ENCODE data around the gene DLST.

The DLST gene

GRCh38 chr14:74893614-74894091, 11.9 kb downstream of the DLST start:
- no peak for DNase-seq (ENCODE audit: low read depth in 2 of 3, low spot score in 1 of 3)

- no peak for DNase-seq (ENCODE audit: low read depth in 2 of 3, low spot score in 1 of 3)
These were observed 14.7 kb downstream of the DLST start for GRCh38 chr14:74896400-74896799.

GRCh38 chr14:74897642-74898041, 15.9 kb downstream of the DLST start:
- DNase-seq (ENCODE audit: low read depth in 2 of 3, low spot score in 1 of 3): no peak

- no peak for DNase-seq (ENCODE audit: low read depth in 2 of 3, low spot score in 1 of 3)
These were observed 16.4 kb downstream of the DLST start for GRCh38 chr14:74898083-74898482.

GRCh38 chr14:74898694-74899093, 17.0 kb downstream of the DLST start:
- no peak for DNase-seq (ENCODE audit: low read depth in 2 of 3, low spot score in 1 of 3)

- DNase-seq (ENCODE audit: low read depth in 2 of 3, low spot score in 1 of 3): no peak
These were observed 21.4 kb downstream of the DLST start for GRCh38 chr14:74902941-74903705.

- no peak for DNase-seq (ENCODE audit: low read depth in 2 of 3, low spot score in 1 of 3)
These were observed 23.2 kb downstream of the DLST start for GRCh38 chr14:74904635-74905503.

- peak; percentile 60 to 85 (median 75) for DNase-seq (ENCODE audit: low read depth in 2 of 3, low spot score in 1 of 3)
These were observed 24.0 kb downstream of the DLST start for GRCh38 chr14:74905595-74906142.

GRCh38 chr14:74906925-74907521, 25.3 kb downstream of the DLST start:
- no peak for DNase-seq (ENCODE audit: low read depth in 2 of 3, low spot score in 1 of 3)

- no peak for DNase-seq (ENCODE audit: low read depth in 2 of 3, low spot score in 1 of 3)
These were observed 26.0 kb downstream of the DLST start for GRCh38 chr14:74907744-74908143.

- DNase-seq (ENCODE audit: low read depth in 2 of 3, low spot score in 1 of 3): no peak
These were observed 27.2 kb downstream of the DLST start for GRCh38 chr14:74908861-74909341.

- DNase-seq (ENCODE audit: low read depth in 2 of 3, low spot score in 1 of 3): no peak
These were observed 27.8 kb downstream of the DLST start for GRCh38 chr14:74909501-74909900.

- no peak for DNase-seq (ENCODE audit: low read depth in 2 of 3, low spot score in 1 of 3)
These were observed 28.2 kb downstream of the DLST start for GRCh38 chr14:74909911-74910310.

GRCh38 chr14:74910556-74910955, 28.8 kb downstream of the DLST start:
- no peak for DNase-seq (ENCODE audit: low read depth in 2 of 3, low spot score in 1 of 3)

- DNase-seq (ENCODE audit: low read depth in 2 of 3, low spot score in 1 of 3): no peak
These were observed 29.5 kb downstream of the DLST start for GRCh38 chr14:74911221-74911620.

- DNase-seq (ENCODE audit: low read depth in 2 of 3, low spot score in 1 of 3): no peak
These were observed 30.0 kb downstream of the DLST start for GRCh38 chr14:74911704-74912103.

GRCh38 chr14:74912111-74912510, 30.4 kb downstream of the DLST start:
- DNase-seq (ENCODE audit: low read depth in 2 of 3, low spot score in 1 of 3): no peak

GRCh38 chr14:74912801-74913200, 31.1 kb downstream of the DLST start:
- no peak for DNase-seq (ENCODE audit: low read depth in 2 of 3, low spot score in 1 of 3)

- no peak for DNase-seq (ENCODE audit: low read depth in 2 of 3, low spot score in 1 of 3)
These were observed 31.7 kb downstream of the DLST start for GRCh38 chr14:74913393-74913910.

- no peak for DNase-seq (ENCODE audit: low read depth in 2 of 3, low spot score in 1 of 3)
These were observed 32.4 kb downstream of the DLST start for GRCh38 chr14:74913986-74914573.

- no peak for DNase-seq (ENCODE audit: low read depth in 2 of 3, low spot score in 1 of 3)
These were observed 33.7 kb downstream of the DLST start for GRCh38 chr14:74915426-74915825.

All from stimulated activated CD4-positive, alpha-beta T cell treated with anti-CD3 and anti-CD28 coated beads, Interleukin-12 subunit alpha, Interleukin-12 subunit beta, amount 100 ng/mL, for 48 hours (primary cell).